ENCODE measurements around the gene HES1. TPM values are rescaled to one million over a fixed set of nuclear protein-coding genes. Genes with fewer than 3 reads are reported as not detected.

The HES1 gene
- total and polyA plus RNA-seq, 9 of the 15 experiments (the other 6 are each of a cell fraction or from before 2014, with no cell fraction given) = 3.4 to 37.0 (median 19.3) TPM

- TF ChIP-seq SLC30A9 (CRISPR knock-in tag; IDR thresholded peaks at IDR 0.05) (no peak), KLF1 (tag; IDR thresholded peaks at IDR 0.05) (no peak), ARHGAP35 (IDR thresholded peaks at IDR 0.05; ENCODE audit: partially characterized antibody) (no peak), JUNB (CRISPR knock-in tag; conservative IDR thresholded peaks at IDR 0.05) (peak; percentile 77), CHD1 (IDR thresholded peaks at IDR 0.05; ENCODE audit: low read length) (no peak), ZNF253 (CRISPR knock-in tag; conservative IDR thresholded peaks at IDR 0.05) (no peak), BRD4 (IDR thresholded peaks at IDR 0.05) (peak; percentile 59; the same call in 1 of the 2 replicates), ZNF12 (CRISPR knock-in tag; IDR thresholded peaks at IDR 0.05) (no peak), MAX (CRISPR knock-in tag; IDR thresholded peaks at IDR 0.05) (peak; percentile 89), HNRNPH1 (optimal IDR thresholded peaks at IDR 0.05; ENCODE audit: low read depth, low read length) (no peak), CBX8 (IDR thresholded peaks at IDR 0.05; ENCODE audit: borderline replicate concordance, extremely low read depth, low read depth, low read length, poor library complexity, severe bottlenecking) (no peak), TRIM25 (IDR thresholded peaks at IDR 0.05; ENCODE audit: borderline replicate concordance) (no peak), NCOA2 (IDR thresholded peaks at IDR 0.05; ENCODE audit: partially characterized antibody in 2 of 2) (no peak), KDM2B (CRISPR knock-in tag; IDR thresholded peaks at IDR 0.05) (no peak), HDGF (IDR thresholded peaks at IDR 0.05) (no peak), MEF2A (IDR thresholded peaks at IDR 0.05; ENCODE audit: control insufficient read depth, low read depth, low read length) (no peak)
- TF ChIP-seq, protein P1, sequence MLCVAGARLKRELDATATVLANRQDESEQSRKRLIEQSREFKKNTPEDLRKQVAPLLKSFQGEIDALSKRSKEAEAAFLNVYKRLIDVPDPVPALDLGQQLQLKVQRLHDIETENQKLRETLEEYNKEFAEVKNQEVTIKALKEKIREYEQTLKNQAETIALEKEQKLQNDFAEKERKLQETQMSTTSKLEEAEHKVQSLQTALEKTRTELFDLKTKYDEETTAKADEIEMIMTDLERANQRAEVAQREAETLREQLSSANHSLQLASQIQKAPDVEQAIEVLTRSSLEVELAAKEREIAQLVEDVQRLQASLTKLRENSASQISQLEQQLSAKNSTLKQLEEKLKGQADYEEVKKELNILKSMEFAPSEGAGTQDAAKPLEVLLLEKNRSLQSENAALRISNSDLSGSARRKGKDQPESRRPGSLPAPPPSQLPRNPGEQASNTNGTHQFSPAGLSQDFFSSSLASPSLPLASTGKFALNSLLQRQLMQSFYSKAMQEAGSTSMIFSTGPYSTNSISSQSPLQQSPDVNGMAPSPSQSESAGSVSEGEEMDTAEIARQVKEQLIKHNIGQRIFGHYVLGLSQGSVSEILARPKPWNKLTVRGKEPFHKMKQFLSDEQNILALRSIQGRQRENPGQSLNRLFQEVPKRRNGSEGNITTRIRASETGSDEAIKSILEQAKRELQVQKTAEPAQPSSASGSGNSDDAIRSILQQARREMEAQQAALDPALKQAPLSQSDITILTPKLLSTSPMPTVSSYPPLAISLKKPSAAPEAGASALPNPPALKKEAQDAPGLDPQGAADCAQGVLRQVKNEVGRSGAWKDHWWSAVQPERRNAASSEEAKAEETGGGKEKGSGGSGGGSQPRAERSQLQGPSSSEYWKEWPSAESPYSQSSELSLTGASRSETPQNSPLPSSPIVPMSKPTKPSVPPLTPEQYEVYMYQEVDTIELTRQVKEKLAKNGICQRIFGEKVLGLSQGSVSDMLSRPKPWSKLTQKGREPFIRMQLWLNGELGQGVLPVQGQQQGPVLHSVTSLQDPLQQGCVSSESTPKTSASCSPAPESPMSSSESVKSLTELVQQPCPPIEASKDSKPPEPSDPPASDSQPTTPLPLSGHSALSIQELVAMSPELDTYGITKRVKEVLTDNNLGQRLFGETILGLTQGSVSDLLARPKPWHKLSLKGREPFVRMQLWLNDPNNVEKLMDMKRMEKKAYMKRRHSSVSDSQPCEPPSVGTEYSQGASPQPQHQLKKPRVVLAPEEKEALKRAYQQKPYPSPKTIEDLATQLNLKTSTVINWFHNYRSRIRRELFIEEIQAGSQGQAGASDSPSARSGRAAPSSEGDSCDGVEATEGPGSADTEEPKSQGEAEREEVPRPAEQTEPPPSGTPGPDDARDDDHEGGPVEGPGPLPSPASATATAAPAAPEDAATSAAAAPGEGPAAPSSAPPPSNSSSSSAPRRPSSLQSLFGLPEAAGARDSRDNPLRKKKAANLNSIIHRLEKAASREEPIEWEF (CRISPR knock-in tag; IDR thresholded peaks at IDR 0.05) = peak; percentile 38
- TF ChIP-seq, protein P2, sequence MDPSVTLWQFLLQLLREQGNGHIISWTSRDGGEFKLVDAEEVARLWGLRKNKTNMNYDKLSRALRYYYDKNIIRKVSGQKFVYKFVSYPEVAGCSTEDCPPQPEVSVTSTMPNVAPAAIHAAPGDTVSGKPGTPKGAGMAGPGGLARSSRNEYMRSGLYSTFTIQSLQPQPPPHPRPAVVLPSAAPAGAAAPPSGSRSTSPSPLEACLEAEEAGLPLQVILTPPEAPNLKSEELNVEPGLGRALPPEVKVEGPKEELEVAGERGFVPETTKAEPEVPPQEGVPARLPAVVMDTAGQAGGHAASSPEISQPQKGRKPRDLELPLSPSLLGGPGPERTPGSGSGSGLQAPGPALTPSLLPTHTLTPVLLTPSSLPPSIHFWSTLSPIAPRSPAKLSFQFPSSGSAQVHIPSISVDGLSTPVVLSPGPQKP (CRISPR knock-in tag; IDR thresholded peaks at IDR 0.05) = no peak
Measured at GRCh38 chr3:194089357-194090177, 46.4 kb upstream of the HES1 start (continued).
